HG03196 (cell line): ENCODE data around the gene SLC30A2.

Experiments used
- ATAC-seq: cut with Tn5 transposase; IDR thresholded peaks from one replicate; pipeline ENCODE4 v1.9.1; 2021; ENCODE audit not compliant: unreplicated experiment

Gene SLC30A2

DNA sequence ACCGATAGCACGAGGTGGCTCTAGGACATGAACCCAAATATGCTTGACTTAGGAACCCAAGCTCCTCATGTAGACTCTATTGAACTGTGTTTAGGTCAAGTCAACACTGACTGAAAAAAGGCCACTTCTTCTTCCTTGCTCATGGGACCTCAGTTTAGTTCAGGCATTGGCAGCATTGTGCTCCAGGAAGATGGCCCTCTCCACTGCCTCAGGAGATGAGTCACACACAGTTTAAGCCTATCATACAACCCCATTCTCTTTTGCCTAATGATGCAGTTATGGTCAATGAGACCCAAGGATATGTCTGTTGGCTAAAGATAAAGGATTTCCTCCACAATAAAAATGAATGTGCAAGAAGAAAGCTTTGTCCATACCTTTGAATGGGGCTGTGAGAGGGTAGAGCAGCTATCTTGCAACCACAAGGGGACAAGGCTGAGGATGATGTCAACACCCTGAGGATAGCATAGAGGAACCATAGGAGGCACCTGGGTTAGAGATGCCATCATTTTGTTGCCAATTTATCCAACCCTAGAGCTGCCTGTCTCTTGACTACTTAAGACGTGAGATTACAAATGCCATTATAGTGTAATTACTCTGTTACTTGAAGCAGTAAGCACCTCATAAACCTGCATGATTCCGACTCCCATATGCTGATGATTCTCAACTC, 24.5 kb upstream of the SLC30A2 start:
- no peak for ATAC-seq

DNA sequence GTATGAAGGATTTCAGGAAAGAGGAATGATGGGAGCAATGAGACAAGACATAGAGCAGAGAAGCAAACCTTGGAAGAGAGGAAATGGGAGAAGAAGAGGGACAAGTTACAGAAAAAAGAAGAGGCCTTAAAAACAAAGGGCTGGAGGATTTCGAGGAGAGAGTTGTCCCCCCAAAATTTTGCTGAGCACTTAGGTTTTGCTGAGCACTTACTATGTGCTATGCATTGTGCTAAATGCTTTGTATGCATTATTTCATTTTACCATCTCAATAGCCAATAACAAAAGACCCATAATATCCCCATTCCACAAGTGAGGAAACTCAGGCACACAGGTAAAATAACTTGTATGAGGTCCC, 24.0 kb upstream of the SLC30A2 start:
- no peak for ATAC-seq

DNA sequence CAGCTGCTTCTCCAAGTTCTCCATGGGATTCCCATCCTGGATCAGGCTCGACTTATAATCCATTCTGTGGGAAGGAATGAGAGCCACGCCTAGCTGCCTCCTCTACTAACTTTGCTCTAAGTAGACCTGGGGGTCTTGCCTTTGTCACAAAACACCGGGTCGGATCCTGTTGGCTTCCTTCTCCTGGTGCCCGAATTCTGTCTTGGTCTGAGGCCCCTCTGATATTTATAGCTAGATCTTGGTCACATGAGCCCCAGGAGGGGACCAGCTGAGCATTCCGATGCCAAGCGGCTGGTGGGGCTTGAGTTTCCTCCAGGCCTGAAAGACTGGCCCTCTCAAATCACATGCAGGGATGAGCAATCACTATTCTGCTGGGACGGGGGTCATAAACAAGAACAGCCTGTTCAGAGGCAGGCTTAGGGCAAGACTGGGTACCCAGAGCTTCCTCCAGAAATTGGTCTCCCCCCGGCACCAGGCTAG, 21.6 kb upstream of the SLC30A2 start, which contains the start of gene TRIM63:
TSS of gene TRIM63 (minus strand) at position 199 of the 480 bp plus-strand sequence. CDS start at position 63, 136 bp downstream.
- no peak for ATAC-seq

DNA sequence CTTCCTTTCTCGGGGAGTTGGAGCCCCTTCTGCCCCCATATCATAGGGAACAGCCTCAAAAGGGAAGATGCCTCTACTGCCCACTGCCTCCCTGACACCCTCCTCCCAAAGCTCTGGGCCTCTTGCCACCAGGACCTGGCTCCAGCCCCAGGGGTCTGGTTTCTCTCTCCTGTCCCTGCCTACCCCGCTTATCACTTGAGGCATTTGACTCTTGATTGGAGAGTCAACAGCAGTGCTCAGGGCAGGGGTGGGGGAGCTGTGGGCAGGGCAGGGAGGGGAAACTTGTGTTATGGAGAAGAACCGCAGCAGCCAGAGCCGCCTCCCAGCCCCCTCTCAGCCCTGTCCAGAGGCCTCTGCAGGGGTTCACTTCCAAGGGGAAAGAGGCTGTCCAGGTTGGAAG, 20.9 kb upstream of the SLC30A2 start:
- no peak for ATAC-seq

DNA sequence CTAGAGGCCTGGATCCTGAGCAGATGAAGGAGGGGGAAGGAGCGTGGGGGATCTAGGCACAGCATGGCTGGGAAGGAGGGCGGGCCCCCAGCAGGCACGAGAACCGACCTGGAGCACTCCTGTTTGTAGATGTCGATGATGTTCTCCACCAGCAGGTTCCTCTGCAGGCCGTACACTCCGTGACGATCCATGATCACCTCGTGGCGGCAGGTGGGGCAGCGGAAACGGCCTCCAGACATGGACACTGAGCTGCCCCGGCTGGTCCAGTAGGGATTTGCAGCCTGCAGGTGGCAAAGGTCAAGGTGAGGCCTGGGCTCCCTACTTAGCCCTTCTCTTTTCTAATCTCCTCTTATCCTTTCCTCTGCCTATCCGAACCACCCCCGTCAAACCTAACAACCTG, 20.2 kb upstream of the SLC30A2 start:
- no peak for ATAC-seq

DNA sequence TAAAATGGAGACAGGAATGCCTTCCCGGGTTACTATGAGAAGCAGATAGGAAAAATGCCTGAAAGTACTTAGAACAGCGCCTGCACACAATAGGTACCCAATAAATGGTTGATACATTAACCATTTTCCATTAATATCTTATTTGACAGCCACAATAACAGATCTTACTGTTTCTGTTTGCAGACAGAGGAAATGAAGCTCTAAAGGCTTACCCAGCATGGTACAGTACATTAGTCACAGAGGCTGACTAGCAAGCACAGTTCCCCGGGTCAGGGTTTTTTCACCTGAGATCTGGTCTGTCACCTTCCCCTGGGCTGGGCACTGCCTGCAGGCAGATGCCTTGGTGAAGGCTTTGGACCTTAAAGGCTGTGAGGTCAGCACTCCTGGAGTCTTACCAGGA, 18.6 kb upstream of the SLC30A2 start:
- ATAC-seq = no peak

DNA sequence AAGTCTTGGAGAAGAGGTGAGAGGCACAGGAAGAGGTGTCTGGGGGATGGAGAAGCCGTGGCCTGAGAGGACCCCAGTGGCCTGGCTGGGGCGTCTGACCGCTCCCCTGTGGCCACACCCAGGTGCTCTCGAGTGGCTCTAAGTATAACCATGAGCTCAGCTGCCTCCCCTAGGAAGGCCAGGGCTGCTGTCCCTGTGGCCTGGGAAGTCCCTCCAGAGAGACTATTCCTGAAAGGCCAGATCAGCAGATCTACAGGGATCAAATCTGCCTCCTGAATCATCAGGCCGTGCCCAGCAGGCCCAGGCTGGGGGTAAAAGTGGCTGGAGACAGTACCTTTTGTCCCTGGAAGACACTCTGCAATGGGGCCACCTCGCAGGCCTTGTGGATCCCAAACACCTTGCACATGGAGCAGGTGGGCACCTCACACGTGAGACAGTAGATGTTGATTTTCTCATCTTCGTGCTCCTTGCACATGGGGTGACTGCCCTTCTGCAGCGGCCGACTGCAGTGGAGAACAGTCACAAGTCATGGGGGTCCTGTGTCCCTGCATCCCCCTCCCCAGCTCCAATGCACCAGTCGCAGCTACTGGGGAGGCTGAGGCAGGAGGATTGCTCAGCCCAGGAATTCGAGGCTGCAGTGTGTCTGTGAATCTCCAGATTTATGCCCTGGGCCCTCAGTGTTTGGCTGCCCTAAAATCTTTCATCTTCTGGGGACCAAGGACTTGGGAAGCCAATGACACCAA, 15.1 kb upstream of the SLC30A2 start:
- no peak for ATAC-seq

DNA sequence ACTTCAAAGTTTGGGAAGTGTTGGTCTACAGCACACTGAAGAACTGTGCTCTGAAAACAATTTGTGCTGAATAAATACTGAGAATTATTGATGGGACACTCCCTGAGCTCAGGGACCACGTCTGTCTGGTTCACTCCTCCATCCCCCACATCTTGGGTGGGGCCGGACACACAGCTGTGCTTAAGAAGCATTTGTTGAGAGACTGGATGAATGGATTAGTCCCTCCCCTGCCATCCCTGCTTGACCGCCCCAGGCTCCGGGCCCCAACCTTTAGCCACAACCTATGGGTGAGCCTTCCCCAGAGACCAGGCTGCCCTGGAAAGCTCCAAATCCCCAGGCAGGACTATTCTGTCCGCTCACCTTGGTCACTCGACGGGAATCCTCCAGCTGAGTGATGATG, 14.0 kb upstream of the SLC30A2 start:
- ATAC-seq = no peak

DNA sequence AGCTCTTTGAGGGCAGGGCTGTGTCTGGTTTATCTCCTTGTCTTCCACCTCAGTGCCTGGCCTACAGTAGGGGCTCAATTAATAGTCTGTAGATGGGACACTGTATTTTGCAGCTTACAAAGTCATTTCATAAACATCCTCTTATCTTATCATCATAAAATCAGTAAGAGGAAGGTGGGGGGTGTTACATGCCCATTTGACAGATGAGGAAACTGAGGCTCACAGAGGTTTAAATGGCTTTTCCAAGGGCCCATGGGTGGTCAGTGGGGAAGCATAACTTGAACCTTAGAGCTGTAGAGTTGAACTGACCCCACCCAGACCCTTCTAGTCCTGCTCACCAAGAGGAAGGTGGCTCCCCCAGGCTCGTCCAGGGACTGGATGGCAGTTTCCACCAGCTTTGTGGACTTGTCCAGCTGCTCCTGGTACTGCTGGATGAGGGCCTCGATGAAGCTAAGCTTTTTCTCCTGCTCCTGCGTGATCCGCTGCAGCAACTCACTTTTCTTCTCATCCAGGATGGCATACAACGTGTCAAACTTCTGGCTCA, 12.2 kb upstream of the SLC30A2 start:
- no peak for ATAC-seq

DNA sequence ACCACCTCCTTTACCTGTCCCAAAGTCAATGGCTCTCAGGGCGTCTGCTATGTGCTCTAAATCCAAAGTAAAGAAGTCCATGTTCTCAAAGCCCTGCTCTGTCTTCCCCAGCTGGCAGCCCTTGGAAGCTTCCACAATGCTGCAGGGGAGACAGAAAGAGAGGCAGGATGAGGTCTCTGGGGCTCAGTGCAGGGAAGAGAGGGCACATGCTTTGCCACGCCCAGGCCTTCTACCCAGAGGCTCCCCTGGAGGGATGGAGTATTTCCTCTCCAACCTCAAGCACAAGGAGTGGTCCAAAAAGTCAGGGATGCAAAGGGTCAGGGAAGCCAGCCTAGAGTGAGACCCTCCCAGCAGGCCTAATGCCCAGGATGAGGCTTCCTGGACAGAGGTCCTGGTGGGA, 11.3 kb upstream of the SLC30A2 start:
- ATAC-seq = no peak

DNA sequence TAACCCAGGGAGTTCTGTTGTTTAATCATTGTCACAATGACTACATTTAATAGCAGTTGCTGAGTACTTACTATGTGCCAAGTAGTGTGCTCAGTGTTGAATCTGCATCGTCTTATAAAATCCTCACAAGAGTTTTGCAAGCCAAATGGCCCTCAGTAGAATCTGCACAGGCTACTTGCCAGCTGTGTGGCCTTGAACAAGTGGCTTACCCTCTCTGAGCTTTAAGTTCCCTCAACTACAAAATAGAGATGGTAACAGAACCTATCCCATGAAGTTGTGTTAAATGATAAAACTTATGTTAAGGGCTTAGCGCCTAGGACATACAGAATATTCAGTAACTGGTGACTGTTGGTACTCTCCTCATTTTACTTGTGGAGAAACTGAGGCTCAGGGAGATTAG, 9.1 kb upstream of the SLC30A2 start:
- ATAC-seq = no peak

DNA sequence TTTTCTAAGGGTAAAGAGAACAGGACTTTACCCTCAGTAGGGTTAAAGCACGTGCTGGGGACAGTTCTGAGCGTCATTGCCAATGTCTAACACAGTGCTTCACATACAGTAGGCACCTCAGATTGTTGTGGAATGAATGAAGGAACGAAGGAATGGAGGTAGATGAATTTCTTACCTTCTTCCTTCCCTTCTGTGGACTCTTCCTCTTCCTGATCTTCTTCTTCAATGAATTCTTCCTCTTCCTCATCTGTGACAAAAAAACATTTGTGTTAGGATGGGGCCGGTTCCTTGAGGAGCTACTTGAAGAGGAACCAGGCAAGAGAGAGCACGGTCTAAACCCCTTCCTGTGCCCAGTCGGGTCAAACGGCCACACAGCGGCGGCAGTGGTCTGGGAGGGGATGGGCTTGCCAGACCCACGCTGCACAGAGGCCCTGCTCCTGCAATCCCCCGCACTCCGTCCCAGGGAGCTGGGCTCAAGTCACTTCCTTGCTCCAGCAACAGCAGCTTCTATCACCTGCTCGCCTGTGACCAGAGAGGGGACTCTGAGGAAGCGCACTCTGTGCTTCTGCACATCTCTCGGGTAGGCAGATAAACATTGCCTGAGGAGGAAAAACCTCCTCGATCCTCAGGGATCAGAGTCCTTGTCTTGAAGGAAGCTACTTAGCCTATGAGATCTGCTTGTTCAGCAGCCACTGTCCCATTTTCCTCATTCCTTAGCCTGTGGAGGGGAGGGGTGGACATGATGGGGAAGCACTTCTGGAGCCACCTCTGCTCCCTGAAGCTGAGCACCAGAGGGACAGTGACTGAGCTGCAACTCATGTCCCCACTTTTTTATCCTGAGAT, 8.0 kb upstream of the SLC30A2 start:
- ATAC-seq = no peak

DNA sequence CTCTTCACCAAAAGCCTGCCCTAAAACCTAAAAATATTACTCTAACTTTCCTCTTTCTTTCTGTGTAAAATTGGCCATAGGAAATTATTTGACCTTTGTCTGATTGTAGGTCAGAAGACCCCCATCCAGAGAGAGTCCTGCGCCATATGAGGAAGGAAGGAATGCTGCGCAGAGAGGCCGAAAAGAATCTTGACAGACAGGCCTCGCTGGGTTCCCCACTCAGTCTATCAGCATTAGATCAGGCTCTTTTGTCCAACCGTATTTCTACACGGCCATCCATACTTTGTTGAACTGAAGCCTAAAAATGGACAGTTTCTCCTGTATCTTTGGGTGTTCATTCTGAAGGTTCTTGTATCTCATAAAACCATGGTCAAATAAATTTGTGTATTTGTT, 4.3 kb upstream of the SLC30A2 start:
- ATAC-seq = no peak

DNA sequence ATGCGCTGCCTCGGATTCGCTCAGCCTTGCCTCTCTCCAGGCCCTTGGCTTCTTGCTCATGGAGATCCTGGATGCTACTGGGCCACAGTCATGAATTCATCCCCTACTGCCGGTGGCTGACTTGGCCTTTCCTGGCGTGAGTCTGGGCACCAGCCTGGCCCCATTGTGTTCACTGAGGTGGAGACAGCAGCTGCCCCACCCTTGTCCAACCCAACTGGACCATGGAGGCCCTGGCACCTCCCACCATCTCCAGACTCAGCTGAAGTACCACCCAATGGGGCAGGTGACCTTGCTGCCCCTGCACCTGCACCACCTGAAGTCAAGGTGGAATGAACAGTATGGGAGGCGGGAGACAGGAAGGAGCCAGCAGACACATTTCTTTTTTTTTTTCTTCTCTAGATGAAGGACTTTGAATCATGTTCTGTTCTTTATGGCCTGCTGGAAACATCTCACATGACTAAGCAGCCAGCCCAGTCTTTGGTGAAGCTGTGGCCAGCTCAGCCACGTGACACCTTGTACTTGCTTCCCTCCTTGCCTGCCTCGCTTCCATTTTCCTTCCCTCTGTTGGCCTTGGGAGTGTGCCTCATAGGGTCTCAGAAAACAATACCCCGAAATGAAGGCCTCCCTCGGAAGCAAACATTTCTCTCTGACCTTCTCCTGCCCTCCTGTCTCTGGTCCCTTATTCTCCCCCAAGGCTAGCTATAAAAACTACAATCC, 3.8 kb upstream of the SLC30A2 start:
- no peak for ATAC-seq

DNA sequence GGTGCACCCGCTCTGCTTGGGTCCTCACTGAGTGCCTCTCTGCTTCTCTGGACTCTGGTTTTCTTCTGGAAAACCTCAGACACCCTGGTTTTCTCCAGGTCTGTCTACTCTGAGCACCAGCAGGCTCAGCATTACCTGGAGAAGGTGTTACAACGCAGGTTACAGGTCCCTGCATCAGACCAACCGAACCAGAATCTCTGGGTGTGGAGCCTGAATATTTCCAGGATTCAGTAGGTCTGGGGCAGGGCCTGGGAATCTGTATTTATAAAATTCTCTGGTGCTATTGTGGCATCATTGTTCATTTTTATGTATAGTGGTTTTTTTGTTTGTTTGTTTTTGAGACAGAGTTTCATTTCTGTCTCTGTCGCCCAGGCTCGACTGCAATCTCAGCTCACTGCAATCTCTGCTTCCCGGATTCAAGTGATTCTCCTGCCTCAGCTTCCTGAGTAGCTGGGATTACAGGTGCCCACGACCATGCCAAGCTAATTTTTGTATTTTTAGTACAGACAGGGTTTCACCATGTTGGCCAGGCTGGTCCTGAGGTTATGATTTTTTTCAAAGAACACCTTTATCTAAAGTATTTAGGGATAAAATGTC, 1.5 kb upstream of the SLC30A2 start:
- ATAC-seq = no peak

DNA sequence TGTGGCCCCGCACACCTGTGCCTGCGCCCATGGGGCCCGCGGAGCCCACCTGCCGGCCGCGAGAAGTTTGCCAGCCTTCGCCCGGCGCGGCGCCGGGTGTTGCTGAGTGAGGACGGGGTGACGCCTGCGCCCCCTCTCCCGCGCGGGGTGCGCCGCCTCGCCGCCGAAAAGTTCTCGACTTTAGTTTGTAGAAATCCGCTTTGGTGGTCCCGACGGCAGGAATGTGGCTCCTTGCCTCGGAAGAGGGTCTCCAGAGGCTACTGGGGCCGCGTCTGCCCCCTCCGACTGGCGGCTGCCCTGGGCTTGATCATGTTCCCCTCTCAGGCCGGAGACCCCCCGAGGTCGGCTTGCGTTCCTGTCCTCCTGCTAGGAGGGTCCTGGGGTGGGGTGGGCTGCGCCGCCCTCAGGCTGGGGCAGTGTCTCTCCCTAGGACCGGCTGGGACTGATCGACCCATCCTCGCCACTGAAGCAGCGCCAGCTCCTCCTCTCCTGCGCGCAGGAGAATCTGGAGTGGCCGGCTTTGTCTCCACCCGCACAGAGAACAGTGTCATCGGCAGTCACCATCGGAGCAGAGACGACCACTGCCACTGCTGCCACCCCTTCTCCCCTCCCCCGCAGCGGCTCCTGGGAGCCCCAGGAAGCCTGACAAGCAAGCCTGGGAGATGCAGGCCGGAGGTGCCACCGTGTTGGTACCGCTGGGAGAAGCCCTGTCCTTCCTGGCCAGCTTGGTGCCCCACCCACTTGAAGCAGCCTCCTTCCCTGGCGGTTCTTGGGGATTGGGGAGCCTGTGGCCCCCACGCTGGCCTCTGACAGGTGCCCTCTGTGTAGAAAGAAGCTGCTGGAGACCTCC, 553 bp upstream of the SLC30A2 start:
- ATAC-seq = no peak

DNA sequence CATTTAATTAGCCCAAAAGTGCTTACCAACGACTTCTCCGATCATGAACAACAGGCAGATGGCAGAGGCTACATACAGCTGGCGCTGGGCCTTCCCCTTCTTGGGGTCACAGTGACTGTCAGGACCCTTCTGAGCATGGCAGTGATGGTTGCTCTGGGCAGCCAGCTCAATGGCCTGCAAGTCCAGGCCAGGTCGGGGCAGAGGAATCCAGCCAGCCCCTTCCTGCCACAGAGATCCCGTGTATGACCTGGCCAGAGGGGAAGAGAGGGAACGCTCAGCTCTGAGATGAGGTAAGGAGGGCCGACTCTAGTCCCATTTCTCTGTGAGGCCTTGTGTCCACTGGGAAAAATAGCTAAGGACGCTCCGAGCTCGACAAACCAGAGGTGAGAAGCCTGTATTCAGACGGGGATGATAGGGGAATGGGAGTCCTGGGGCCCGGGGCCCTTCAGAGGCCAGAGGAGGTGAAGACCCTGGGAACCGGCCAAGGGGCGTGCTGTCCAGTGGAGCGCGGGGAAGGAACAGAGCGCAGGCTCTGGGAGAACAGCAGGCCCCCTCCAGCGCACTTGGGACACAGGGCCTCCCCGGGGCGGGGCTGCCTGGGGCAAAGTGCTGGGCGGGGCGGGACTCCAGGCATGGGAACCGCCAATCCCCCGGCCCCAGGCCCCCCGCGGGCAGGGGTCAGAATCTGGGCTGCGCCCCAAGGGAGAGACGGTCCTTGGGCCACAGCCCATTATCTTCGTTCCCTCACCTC, 772 bp downstream of the SLC30A2 start:
- ATAC-seq = no peak

DNA sequence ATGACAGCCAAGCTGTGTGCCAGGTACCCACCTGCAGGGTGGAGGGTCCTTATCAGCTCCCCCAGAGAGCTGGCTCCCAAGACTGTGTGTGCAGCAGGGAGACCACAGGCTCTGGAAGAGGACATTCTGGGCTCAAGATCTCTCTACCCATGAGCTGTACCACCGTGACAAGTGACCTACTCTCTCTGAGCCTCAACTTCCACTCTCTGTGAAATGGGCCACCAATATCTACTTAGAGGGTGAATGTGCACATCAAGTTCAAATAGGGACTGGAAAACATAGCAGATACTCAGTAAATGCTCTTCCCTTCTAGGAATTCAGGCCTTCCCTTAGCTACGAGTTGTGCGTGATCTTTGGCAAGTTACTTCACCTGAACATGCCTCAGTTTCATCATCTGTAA, 1.5 kb downstream of the SLC30A2 start:
- no peak for ATAC-seq

DNA sequence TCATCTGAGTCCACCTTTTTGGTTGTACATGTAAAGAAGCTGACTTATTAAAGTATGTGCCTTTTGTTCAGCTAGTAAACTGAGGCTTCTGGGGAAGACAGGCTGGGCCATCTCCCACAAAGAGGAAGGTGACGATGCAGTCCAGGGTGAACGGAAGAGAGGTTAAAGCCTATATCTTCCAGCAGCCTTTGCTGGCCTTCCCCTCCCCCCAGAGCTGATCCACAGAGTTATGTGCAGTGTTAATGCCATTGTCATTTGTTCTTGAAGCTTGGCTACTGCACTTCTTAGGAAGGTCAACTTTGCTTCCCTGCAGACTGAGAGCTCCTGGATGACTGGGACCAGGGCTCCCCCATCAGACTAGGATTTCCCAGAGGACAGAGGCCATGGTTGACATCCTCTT, 2.2 kb downstream of the SLC30A2 start:
- ATAC-seq = no peak
